Measurements from ENCODE around the gene FOSL2.

Gene FOSL2

GRCh38 chr2:28434600-28434989, 41.9 kb downstream of the FOSL2 start:
- H3K4me1 ChIP-seq (ENCODE audit: control insufficient read depth, insufficient read depth, low read length): no peaks in the 10 kb centered on the region

GRCh38 chr2:28435241-28435640, 42.6 kb downstream of the FOSL2 start:
- Histone ChIP-seq H3K9me3 (ENCODE audit: control insufficient read depth, insufficient read depth, low read length) (no peaks in the 10 kb centered on the region), H3K9ac (ENCODE audit: low read depth, low read length) (no peak overlapping the region), H3K36me3 (ENCODE audit: control insufficient read depth, insufficient read depth, low read length) (no peaks in the 10 kb centered on the region), H3K4me3 (ENCODE audit: low read depth, low read length) (no peak overlapping the region), H3K4me1 (ENCODE audit: control insufficient read depth, insufficient read depth, low read length) (no peaks in the 10 kb centered on the region), H3K27me3 (ENCODE audit: control insufficient read depth, insufficient read depth, low read length) (no peaks in the 10 kb centered on the region)

More at GRCh38 chr2:28434600-28434989, 41.9 kb downstream of the FOSL2 start:
- H3K9ac ChIP-seq (ENCODE audit: low read depth, low read length): no peak overlapping the region
- H3K9me3 ChIP-seq (ENCODE audit: control insufficient read depth, insufficient read depth, low read length): no peaks in the 10 kb centered on the region
- no peaks in the 10 kb centered on the region for H3K36me3 ChIP-seq (ENCODE audit: control insufficient read depth, insufficient read depth, low read length)
- no peak overlapping the region for H3K4me3 ChIP-seq (ENCODE audit: low read depth, low read length)
- no peaks in the 10 kb centered on the region for H3K27me3 ChIP-seq (ENCODE audit: control insufficient read depth, insufficient read depth, low read length)

GRCh38 chr2:28435814-28436351, 43.2 kb downstream of the FOSL2 start:
- Histone ChIP-seq H3K9ac (ENCODE audit: low read depth, low read length) (no peak overlapping the region), H3K27me3 (ENCODE audit: control insufficient read depth, insufficient read depth, low read length) (no peaks in the 10 kb centered on the region)

GRCh38 chr2:28436525-28437051, 43.9 kb downstream of the FOSL2 start:
- Histone ChIP-seq H3K36me3 (ENCODE audit: control insufficient read depth, insufficient read depth, low read length) (no peaks in the 10 kb centered on the region), H3K9ac (ENCODE audit: low read depth, low read length) (no peak overlapping the region), H3K4me1 (ENCODE audit: control insufficient read depth, insufficient read depth, low read length) (no peaks in the 10 kb centered on the region), H3K9me3 (ENCODE audit: control insufficient read depth, insufficient read depth, low read length) (no peaks in the 10 kb centered on the region), H3K27me3 (ENCODE audit: control insufficient read depth, insufficient read depth, low read length) (no peaks in the 10 kb centered on the region), H3K4me3 (ENCODE audit: low read depth, low read length) (no peak overlapping the region)

More at GRCh38 chr2:28435814-28436351, 43.2 kb downstream of the FOSL2 start:
- H3K9me3 ChIP-seq (ENCODE audit: control insufficient read depth, insufficient read depth, low read length): no peaks in the 10 kb centered on the region
- H3K36me3 ChIP-seq (ENCODE audit: control insufficient read depth, insufficient read depth, low read length): no peaks in the 10 kb centered on the region
- no peaks in the 10 kb centered on the region for H3K4me1 ChIP-seq (ENCODE audit: control insufficient read depth, insufficient read depth, low read length)
- H3K4me3 ChIP-seq (ENCODE audit: low read depth, low read length): no peak overlapping the region

GRCh38 chr2:28437149-28437835, 44.6 kb downstream of the FOSL2 start:
- Histone ChIP-seq H3K27me3 (ENCODE audit: control insufficient read depth, insufficient read depth, low read length) (no peaks in the 10 kb centered on the region), H3K36me3 (ENCODE audit: control insufficient read depth, insufficient read depth, low read length) (no peaks in the 10 kb centered on the region), H3K9ac (ENCODE audit: low read depth, low read length) (no peak overlapping the region), H3K4me3 (ENCODE audit: low read depth, low read length) (no peak overlapping the region), H3K4me1 (ENCODE audit: control insufficient read depth, insufficient read depth, low read length) (no peaks in the 10 kb centered on the region), H3K9me3 (ENCODE audit: control insufficient read depth, insufficient read depth, low read length) (no peaks in the 10 kb centered on the region)

GRCh38 chr2:28437918-28438317, 45.3 kb downstream of the FOSL2 start:
- Histone ChIP-seq H3K4me3 (ENCODE audit: low read depth, low read length) (no peak overlapping the region), H3K36me3 (ENCODE audit: control insufficient read depth, insufficient read depth, low read length) (no peaks in the 10 kb centered on the region), H3K9ac (ENCODE audit: low read depth, low read length) (no peak overlapping the region), H3K4me1 (ENCODE audit: control insufficient read depth, insufficient read depth, low read length) (no peaks in the 10 kb centered on the region), H3K9me3 (ENCODE audit: control insufficient read depth, insufficient read depth, low read length) (no peaks in the 10 kb centered on the region), H3K27me3 (ENCODE audit: control insufficient read depth, insufficient read depth, low read length) (no peaks in the 10 kb centered on the region)

- H3K4me1 ChIP-seq (ENCODE audit: control insufficient read depth, insufficient read depth, low read length): no peaks in the 10 kb centered on the region
- H3K9me3 ChIP-seq (ENCODE audit: control insufficient read depth, insufficient read depth, low read length): no peaks in the 10 kb centered on the region
- no peaks in the 10 kb centered on the region for H3K27me3 ChIP-seq (ENCODE audit: control insufficient read depth, insufficient read depth, low read length)
- no peak overlapping the region for H3K4me3 ChIP-seq (ENCODE audit: low read depth, low read length)
- no peak overlapping the region for H3K9ac ChIP-seq (ENCODE audit: low read depth, low read length)
- no peaks in the 10 kb centered on the region for H3K36me3 ChIP-seq (ENCODE audit: control insufficient read depth, insufficient read depth, low read length)
Observed at GRCh38 chr2:28438532-28439063, 45.9 kb downstream of the FOSL2 start.

- no peaks in the 10 kb centered on the region for H3K36me3 ChIP-seq (ENCODE audit: control insufficient read depth, insufficient read depth, low read length)
- no peaks in the 10 kb centered on the region for H3K4me1 ChIP-seq (ENCODE audit: control insufficient read depth, insufficient read depth, low read length)
- H3K9me3 ChIP-seq (ENCODE audit: control insufficient read depth, insufficient read depth, low read length): no peaks in the 10 kb centered on the region
- H3K9ac ChIP-seq (ENCODE audit: low read depth, low read length): no peak overlapping the region
- no peaks in the 10 kb centered on the region for H3K27me3 ChIP-seq (ENCODE audit: control insufficient read depth, insufficient read depth, low read length)
- no peak overlapping the region for H3K4me3 ChIP-seq (ENCODE audit: low read depth, low read length)
Observed at GRCh38 chr2:28439127-28439526, 46.5 kb downstream of the FOSL2 start.

- Histone ChIP-seq H3K4me3 (ENCODE audit: low read depth, low read length) (no peak overlapping the region), H3K4me1 (ENCODE audit: control insufficient read depth, insufficient read depth, low read length) (no peaks in the 10 kb centered on the region), H3K9me3 (ENCODE audit: control insufficient read depth, insufficient read depth, low read length) (no peaks in the 10 kb centered on the region), H3K9ac (ENCODE audit: low read depth, low read length) (no peak overlapping the region), H3K27me3 (ENCODE audit: control insufficient read depth, insufficient read depth, low read length) (no peaks in the 10 kb centered on the region), H3K36me3 (ENCODE audit: control insufficient read depth, insufficient read depth, low read length) (no peaks in the 10 kb centered on the region)
Observed at GRCh38 chr2:28439763-28440162, 47.1 kb downstream of the FOSL2 start.

GRCh38 chr2:28442328-28442727, 49.7 kb downstream of the FOSL2 start:
- Histone ChIP-seq H3K27me3 (ENCODE audit: control insufficient read depth, insufficient read depth, low read length) (no peaks in the 10 kb centered on the region), H3K36me3 (ENCODE audit: control insufficient read depth, insufficient read depth, low read length) (no peaks in the 10 kb centered on the region), H3K4me3 (ENCODE audit: low read depth, low read length) (no peak overlapping the region), H3K9me3 (ENCODE audit: control insufficient read depth, insufficient read depth, low read length) (no peaks in the 10 kb centered on the region), H3K9ac (ENCODE audit: low read depth, low read length) (no peak overlapping the region), H3K4me1 (ENCODE audit: control insufficient read depth, insufficient read depth, low read length) (no peaks in the 10 kb centered on the region)

GRCh38 chr2:28444956-28445355, 52.3 kb downstream of the FOSL2 start:
- no peaks in the 10 kb centered on the region for H3K27me3 ChIP-seq (ENCODE audit: control insufficient read depth, insufficient read depth, low read length)
- H3K9me3 ChIP-seq (ENCODE audit: control insufficient read depth, insufficient read depth, low read length): no peaks in the 10 kb centered on the region
- H3K36me3 ChIP-seq (ENCODE audit: control insufficient read depth, insufficient read depth, low read length): no peaks in the 10 kb centered on the region
- no peak overlapping the region for H3K9ac ChIP-seq (ENCODE audit: low read depth, low read length)
- no peak overlapping the region for H3K4me3 ChIP-seq (ENCODE audit: low read depth, low read length)
- H3K4me1 ChIP-seq (ENCODE audit: control insufficient read depth, insufficient read depth, low read length): no peaks in the 10 kb centered on the region
